Fibroblast of skin of right quadriceps (primary cell): Measurements from ENCODE around the gene GPLD1.

ENCODE experiments used
- DNase-seq: peaks from one replicate; pipeline ENCODE4 v3.0.0-alpha.2; 2013

The GPLD1 gene

DNA sequence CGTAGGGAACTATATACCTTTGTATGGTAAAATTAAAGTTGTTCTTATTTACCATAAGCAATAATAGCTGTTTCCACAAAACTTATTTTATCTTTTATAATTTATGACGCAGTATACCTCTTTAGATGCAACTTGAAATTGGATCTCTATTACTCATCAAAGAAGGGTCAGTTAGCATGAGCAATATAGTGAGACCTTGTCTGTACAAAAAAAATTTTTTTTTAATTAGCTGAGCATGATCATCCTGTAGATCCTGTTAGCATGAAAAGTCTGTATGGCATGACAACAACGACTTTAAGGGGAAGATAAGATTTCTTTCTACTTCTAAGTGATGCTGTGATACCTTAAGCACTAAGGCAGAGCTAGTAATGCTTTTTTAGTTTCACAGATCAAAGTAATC, 11.3 kb upstream of the GPLD1 start:
- no peak for DNase-seq

- DNase-seq, result no peak
These were observed 8.0 kb upstream of the GPLD1 start for GRCh38 chr6:24497254-24497970.

DNA sequence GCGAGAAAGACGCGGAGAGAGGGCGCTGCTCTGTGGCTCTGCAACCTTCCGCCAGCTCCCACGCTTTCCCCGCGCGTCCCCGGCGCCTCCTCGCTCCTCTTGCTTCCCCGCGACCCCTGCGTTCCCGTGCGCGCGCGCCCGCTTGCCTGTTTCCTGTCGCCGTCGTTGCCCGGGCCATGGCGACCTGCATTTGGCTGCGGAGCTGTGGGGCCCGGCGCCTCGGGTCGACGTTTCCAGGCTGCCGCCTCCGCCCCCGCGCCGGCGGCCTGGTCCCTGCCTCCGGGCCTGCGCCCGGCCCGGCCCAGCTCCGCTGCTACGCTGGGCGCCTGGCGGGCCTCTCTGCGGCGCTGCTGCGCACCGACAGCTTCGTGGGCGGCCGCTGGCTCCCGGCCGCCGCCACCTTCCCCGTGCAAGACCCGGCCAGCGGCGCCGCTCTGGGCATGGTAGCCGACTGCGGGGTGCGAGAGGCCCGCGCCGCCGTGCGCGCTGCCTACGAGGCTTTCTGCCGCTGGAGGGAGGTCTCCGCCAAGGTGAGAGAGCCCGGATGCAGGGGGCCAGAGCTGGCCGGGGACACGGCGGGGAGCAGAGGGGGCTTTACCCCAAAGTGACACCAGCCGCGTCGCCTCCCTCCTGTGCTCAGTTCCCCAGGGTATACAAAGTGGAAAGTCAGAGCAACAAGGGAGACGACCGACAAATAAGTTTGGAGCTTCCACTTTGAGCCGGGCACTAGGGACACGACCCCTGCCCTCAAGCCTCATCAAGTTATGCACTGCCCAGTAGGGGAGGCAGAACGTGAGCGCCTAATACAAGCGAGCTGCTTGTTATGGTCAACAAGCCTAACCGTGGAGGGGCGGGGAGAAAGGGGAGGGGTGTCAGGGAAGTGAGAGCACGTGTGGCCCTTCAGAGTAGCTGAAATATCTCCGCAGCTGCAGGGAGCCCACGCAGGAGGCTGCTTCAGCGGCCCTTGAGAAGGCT, 5.7 kb upstream of the GPLD1 start, which contains the start of gene ALDH5A1:
Gene ALDH5A1, plus strand, starts transcription at position 149 of the 975 bp plus-strand sequence. Its CDS starts 28 bp downstream, at position 177.
- DNase-seq, result peak; percentile 45

- no peak for DNase-seq
These were observed 4.8 kb upstream of the GPLD1 start for GRCh38 chr6:24493945-24494820.

- no peak for DNase-seq
These were observed 3.1 kb upstream of the GPLD1 start for GRCh38 chr6:24492475-24492874.

DNA sequence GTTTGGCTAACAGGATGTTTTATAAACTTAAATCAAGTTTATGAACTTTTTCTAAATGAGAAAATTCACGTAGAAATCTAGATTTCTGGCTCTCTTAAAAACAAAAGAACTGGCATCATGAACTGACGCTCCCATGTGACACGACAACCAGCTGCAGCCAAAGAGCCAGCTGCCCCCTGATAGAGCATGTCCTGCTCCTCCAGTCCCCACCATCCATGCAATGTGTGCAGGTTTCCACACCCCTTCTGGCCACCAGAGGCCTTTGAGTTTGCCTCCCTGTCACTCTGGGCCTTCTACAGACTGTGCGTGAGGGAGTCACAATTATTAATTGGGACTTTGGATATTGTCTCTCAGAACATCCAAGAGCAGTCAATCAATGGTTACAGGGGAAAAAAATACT, 1.6 kb upstream of the GPLD1 start:
- DNase-seq, result no peak

- DNase-seq, result no peak
These were observed 503 bp upstream of the GPLD1 start for GRCh38 chr6:24489881-24490280.

DNA sequence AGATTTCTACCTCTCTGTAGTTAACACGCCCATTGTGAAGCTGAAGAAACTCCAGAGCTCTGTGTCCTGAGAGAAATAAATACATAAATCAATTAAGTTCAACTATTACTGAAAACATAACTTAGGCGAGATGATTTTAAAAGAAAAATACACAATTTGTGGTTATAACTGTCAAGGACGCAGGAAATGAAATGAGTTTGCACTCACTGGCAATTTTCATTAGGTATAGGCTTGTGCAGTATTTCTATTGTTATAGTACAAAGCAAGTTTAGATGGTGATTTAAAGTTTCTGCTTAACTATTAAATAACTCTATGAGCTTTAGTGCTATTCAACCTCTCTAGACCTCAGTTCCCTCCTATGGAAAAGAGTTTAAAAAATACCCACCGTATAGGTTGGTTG, 3.3 kb downstream of the GPLD1 start:
- DNase-seq, result no peak

GRCh38 chr6:24484657-24485323, 4.6 kb downstream of the GPLD1 start:
- peak; percentile 6 for DNase-seq

DNA sequence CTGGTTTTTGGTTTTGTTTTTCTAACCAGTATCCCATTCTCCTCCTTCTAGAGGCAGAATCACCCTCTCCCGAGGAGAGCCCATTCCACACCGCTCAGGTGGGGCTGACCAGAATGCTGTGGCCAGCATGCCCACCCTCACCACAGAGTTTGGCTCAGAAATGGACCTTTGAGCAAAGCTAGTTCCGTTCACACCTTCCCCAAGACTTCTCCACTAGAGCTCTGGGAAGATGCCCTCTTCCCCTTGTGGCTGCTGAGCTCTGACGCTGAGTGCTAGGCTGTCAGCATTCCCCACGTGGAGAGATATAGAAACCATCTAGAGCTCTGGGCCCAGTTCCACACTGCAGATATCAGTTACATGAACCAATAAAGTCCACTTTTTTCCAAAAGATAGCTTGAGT, 7.9 kb downstream of the GPLD1 start:
- DNase-seq, result no peak

GRCh38 chr6:24480705-24481104, 8.7 kb downstream of the GPLD1 start:
- no peak for DNase-seq

GRCh38 chr6:24478903-24479302, 10.5 kb downstream of the GPLD1 start:
- DNase-seq, result no peak

GRCh38 chr6:24477070-24477469, 12.3 kb downstream of the GPLD1 start:
- no peak for DNase-seq

- no peak for DNase-seq
These were observed 12.7 kb downstream of the GPLD1 start for GRCh38 chr6:24476631-24477030.

GRCh38 chr6:24472181-24472580, 17.2 kb downstream of the GPLD1 start:
- DNase-seq, result no peak

- DNase-seq, result no peak
These were observed 19.6 kb downstream of the GPLD1 start for GRCh38 chr6:24469811-24470210.

DNA sequence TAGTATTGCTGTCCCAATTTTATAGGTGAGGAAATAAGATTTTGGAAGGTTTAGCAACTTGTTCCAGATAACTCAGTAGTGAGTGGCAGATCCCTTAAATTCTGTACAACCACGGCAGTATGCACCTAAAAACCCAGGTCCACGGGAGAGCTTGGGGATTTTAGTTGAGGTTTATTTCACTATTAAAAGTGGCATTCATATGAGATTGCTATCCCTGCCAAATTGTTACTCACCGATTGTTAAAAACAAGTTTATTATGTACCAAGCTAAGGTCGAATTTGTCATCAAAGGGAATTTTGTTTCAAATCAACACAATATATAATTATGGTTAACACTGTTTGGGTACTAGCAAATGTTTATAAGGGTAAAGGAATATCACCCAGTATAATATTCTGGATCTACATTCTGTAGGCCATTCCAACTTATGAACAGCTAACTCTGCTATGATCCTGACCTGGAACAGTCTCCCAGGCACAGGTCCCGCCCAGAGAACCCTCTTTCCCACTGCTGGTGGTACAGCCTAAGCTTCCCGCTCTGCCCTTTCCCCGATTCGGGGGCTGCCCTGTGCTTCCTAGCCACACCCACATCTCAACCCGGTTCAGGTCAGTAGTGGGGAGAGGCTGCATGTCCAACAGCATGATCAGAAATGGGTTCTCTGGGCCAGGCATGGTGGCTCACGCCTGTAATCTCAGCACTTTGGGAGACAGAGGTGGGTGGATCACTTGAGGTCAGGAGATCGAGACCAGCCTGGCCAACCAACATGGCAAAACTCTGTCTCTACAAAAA, 24.9 kb downstream of the GPLD1 start:
- DNase-seq, result no peak

DNA sequence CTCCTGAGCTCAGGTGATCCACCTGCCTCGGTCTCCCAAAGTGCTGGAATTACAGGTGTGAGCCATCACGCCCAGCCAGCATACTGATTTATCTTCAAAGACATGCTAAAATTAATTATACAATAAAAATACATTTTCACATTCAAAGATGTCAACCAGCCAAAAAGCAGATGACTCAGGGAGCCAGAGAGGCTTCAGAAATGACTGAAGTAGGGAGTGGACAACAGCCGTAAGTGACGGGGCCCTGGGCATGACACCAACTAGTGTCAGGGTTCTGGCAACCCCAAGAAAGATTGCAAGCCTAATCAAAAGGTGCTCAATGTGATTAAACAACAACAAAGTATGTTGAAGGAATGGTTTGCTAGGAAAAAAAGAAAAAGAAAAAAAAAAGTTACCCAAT, 28.4 kb downstream of the GPLD1 start:
- DNase-seq, result no peak

DNA sequence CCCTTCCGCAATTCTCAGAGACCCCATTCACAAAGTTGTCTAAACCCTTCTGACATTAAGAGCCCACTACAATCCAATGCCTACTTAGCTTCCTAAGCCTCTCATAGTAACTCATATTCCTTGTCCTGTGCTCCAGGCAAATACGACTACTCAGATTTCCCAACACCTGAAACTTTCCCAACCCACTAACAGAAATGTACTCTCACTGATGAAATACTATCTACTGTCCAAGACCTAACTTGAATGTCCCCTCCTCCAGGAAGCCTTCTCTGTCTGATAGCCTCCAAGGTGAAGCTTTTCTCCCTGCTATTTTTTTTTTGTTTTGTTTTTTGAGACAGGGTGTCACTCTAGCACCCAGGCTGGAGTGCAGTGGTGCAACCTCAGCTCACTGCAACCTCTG, 30.4 kb downstream of the GPLD1 start:
- no peak for DNase-seq

GRCh38 chr6:24458134-24458533, 31.2 kb downstream of the GPLD1 start:
- no peak for DNase-seq

- no peak for DNase-seq
These were observed 34.3 kb downstream of the GPLD1 start for GRCh38 chr6:24455061-24455460.

GRCh38 chr6:24454452-24454851, 34.9 kb downstream of the GPLD1 start:
- DNase-seq, result no peak
